Measurements from ENCODE around the gene INTS12.
"Not testable (repeated sequence)": the region's sequence is repeated elsewhere in the genome, so short reads cannot be mapped to it uniquely, and the experiment has no call there.

INTS12 gene, protein sequence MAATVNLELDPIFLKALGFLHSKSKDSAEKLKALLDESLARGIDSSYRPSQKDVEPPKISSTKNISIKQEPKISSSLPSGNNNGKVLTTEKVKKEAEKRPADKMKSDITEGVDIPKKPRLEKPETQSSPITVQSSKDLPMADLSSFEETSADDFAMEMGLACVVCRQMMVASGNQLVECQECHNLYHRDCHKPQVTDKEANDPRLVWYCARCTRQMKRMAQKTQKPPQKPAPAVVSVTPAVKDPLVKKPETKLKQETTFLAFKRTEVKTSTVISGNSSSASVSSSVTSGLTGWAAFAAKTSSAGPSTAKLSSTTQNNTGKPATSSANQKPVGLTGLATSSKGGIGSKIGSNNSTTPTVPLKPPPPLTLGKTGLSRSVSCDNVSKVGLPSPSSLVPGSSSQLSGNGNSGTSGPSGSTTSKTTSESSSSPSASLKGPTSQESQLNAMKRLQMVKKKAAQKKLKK

DNA sequence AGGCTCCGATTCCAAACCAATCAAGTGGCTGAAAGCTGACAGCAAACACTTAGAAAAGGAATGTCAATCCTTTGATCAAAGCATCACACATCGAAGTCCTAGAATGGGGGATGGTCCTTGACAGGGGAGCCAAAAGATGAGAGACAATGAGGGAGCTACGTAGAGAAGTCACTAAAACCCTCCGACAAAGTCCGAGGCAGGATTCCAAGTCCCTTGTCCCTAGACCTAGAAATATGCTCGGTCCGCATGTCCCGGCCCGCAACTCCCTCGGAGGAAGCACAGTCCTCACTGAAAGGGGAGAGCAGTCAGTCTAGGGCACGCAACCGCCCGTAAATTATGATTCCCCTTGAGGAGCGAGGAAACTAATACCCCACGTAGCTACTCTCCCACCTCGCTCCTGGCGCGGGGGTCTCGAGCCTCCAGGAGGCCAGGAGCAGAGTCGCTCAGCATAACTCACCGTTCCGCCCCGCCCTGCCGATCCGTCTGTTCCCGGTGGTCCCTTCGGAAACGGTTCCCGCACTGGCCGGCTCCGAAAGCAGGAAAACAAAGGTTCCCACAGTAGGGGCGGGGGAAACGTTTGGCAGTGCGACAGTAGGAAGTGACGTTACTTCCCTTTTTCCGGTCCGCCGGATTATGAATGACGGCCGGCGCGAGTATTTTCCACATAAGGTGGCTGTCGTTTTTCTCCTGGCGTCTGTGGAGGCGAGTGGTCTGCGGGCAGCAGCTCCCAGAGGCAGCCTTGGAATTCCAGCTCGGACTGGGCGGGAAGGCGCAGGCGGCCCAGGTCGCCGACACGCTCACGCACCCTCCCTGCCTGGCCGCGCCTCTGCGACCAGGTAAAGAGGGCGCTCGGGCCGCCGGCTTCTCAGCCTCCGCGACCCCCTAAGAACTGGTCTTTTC, at the start of gene INTS12, which contains the start of gene GSTCD:
Gene INTS12, minus strand, starts transcription at position 509 of the 900 bp plus-strand sequence. CDS start 8,684 bp downstream, outside the sequence.
Gene GSTCD, plus strand, starts transcription at position 604 of the 900 bp plus-strand sequence. CDS start 8,830 bp downstream, outside the sequence.
- DNase-seq = peak; percentile 84

DNA sequence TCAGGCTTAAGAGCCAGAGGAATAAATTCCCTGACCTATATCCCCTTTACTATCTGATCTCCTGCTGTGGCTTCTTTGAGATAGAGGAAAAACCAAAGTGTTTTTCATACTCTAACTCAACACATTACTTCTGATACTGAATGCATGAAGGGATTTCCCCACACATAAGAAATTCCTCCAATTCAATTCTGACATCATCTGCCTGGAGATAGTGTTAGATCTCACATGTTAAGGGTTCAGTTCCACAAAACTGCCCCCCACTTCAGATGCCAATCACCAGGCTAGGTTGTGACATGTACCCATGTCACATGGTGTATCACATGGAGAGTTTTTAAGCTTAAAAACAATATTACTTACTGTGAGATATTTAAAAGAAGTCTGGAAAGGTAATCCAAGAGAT, 46.9 kb upstream of the INTS12 start:
- no peak for DNase-seq

DNA sequence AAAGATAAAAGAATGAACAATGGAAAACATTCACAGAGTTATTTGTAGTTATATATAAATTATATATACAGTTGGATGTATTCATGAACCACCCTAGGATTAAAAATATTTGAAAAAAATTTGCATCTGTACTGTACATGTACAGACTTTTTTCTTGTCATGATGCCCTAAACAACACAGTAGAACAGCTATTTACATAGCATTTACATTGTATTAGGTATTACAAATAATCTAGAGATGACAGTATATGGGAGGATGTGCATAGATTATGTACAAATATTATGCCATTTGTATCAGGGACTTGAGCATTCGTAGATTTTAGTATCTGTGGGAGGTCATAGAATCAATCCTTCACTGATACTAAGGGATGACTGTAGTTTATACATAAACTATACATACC, 44.9 kb upstream of the INTS12 start:
- DNase-seq = no peak

DNA sequence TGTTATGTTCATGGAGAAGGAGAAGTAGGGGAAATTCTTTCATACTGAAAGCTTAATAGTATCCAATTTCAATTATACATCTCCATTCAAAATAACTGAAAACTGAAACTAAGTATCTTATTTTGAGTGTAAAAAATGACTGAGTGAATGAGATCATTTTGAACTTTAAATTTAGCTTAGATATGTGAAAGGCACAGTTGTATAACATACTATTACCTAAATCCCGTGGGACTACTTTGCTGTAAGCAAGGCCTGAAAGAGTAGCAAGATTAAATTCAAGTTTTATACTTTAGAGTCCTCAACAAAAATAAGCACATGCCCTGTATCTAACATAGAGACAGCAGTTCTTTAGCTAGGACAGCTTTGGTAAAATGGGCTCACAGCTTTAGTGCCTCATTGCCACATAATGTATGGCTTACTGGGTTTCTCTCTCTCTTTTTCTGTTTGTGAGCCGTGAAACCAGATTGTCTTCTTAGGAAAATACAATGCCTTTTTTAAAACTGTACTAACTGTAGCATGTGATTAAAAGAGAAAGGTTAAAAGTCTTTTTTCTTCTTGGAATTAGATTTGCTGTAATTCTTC, 43.3 kb upstream of the INTS12 start:
- no peak for DNase-seq

DNA sequence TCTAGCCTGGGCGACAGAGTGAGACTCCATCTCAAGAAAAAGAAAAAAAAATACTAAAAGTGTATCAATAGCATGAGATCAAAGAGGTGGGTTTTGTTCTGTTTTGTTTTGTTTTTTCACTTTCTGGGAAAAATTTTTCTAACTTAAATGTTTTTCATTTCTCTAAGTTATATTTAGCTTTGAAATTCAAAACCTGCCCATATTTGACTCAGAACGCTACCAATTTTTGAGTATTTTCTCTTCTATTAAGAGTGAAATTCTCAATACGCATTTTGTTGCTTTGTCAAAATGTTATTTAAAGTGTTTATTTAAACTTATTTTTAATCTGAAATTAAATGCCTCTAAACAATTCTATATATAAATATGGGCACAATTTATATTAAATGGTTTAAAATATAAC, 39.7 kb upstream of the INTS12 start:
- DNase-seq = no peak

DNA sequence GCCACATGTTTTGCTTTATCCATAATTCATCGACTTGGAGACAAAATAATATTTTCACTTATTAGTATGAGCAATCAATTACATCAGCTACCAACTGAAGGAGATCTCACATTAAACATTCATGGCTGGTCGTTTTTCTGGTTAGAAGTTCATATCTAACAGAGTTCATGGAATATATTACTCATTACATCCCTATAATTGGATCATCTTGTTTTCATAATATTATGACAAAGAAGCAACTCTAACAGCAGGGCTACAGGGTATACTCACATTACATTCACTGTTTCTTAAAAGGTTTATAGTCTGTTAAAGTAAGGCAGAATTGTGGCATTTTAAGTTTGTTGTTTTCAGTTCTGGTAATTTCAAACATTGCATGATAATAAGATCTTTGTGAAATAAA, 33.1 kb upstream of the INTS12 start:
- no peak for DNase-seq

DNA sequence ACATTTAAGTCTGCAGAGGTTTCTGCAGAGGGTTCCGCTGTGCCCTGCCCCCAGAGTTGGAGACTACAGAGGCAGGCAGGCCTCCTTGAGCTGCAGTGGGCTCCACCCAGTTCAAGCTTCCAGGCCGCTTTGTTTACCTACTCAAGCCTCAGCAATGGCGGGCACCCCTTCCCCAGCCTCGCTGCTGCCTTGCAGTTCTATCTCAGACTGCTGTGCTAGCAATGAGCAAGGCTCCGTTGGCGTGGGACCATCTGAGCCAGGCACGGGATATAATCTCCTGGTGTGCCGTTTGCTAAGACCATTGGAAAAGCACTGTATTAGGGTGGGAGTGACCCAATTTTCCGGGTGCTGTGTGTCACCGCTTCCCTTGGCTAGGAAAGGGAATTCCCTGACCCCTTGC, 26.7 kb upstream of the INTS12 start:
- not testable (repeated sequence) for DNase-seq

DNA sequence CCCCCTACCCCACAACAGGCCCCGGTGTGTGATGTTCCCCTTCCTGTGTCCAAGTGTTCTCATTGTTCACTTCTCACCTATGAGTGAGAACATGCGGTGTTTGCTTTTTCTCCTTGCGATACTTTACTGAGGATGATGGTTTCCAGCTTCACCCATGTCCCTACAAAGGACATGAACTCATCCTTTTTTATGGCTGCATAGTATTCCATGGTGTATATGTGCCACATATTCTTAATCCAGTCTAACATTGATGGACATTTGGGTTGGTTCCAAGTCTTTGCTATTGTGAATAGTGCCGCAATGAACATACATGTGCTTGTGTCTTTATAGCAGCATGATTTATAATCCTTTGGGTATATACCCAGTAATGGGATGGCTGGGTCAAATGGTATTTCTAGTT, 21.4 kb upstream of the INTS12 start:
- DNase-seq = not testable (repeated sequence)

DNA sequence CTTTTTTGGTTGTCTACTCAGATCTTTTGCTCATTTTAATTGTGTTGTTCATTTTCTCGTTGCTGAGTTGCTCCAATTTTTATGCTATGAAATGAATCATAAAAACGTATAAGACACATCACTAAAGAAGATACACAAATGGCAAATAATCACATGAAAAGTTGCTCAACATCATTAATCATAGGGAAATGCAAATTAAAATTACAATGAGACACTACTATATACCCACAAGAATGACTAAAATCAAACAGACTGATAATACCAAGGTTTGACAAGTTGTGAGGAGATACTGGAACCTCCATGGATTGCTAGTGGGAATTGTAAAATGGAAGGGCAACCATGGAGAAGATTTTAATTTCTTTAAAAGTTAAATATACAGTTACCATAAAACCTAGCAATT, 17.1 kb upstream of the INTS12 start:
- DNase-seq = no peak

DNA sequence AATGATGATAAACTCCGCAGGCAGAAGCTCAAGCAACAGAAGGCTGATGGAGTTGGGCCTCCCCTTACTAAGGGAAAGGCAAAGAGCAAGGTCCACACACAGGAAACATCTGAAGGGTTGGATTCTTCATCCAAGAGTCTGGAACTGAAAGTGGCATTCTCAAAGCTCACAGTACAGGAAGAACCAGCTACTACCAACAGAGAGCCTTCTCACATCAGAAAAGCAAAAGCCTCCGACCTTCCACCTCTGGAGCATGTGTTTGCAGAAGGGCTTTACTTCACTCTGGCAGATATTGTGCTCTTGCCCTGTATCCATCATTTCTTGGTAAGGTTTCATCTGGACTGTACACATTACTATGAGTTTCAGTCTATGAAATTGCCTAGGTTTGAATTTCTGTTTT, 10.7 kb upstream of the INTS12 start:
- no peak for DNase-seq

DNA sequence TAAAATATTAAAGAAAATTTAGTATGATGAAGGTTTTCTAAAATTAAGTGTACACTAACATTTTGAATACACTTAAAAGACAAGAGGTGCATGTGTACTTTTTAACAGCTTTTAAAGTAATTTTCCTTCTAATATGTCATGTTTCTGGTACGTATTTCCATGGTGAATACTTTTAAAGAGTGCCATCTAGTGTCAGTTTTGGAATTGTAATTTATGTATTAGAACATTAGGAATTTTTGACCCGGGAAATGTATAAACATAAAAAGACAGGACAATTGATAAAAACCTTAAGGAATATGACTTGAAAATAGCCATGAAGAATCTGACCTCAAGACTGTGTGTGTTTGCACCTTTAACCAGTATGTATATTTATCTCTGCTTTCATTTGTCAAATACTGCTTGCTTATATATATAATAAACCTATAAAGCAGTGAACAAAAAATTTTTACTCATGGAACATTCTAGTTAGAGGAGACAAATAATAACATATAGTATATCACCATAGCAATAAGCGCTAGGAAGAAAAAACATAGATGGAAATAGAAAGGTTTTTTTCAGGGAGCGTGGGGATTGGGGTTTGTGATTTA, 7.3 kb upstream of the INTS12 start:
- DNase-seq = no peak

DNA sequence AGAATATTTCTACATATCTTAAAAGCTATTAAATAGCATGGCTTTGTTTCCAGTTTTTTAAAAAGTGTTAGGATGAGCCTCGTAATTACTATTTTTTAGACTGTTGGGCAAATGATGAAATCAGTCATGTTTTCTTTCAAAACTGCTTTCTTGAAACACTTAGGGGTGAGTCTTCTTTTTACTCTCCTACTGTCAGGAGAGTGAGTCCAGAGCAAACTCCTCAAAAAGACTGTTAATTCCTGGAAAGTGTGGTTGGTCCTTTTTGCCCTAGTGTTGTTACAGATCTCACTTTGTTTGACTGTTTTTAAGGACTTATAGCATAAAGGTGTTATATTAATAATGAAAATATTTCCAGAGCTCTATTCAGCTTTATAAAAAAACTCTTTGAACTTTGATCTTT, 6.4 kb upstream of the INTS12 start:
- DNase-seq = no peak

DNA sequence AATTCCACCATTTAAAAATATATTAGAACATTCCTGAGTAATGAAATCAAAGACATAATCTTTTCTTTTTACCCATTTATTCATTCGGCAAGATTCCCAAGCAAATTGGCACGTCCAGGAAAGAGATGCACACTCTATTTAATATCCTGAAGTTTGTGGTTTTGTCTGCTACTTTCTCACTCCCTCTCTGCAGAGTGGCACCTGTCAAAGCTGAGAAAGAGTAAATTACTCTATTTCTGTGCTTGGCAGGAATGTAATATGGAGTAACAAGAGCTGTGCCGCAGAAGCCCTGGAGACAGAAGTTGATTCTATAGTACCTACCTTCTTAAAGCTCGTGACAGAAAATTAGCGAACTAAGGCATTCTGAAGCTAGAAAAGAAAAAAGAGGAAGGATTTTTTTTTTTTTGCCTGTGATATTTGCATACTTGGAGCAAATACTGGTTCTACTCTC, 5.6 kb upstream of the INTS12 start:
- no peak for DNase-seq

DNA sequence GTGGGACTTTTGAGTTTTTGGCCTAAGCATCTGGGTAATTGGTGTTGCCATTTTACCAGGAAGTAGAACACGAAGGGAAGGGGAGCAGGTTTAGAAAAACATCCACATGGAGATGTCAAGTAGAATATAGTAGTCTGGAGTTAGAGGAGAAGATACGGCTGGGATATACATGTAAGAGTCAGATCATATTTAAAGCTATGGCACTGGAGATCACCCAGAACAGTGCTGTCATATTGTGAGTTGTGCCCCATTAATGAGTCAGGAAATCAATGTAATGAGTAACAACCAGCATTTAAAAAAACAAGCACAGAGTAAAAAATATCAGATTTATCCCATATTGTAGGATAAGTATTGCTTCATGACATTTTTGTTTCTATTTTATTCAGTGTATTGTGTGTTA, 4.3 kb upstream of the INTS12 start:
- no peak for DNase-seq

DNA sequence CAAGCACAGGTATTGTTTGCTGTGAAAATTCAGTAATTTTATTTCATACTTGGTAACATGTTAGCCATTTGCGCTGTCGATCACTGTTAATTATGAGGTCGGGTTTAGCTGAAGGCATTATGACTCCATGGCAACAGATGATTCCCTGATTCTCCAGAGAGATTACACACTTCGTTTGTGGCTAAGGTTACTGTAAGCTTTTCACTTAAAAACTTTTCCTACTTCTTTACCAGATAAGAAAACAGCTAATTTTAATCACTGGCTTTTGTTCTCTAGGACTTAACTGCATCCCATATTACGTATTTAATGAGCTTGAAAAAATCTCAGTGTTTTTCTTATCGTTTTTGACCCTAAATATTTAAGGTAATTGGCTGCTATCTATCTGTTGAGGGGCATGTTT, 2.2 kb upstream of the INTS12 start:
- DNase-seq = no peak

DNA sequence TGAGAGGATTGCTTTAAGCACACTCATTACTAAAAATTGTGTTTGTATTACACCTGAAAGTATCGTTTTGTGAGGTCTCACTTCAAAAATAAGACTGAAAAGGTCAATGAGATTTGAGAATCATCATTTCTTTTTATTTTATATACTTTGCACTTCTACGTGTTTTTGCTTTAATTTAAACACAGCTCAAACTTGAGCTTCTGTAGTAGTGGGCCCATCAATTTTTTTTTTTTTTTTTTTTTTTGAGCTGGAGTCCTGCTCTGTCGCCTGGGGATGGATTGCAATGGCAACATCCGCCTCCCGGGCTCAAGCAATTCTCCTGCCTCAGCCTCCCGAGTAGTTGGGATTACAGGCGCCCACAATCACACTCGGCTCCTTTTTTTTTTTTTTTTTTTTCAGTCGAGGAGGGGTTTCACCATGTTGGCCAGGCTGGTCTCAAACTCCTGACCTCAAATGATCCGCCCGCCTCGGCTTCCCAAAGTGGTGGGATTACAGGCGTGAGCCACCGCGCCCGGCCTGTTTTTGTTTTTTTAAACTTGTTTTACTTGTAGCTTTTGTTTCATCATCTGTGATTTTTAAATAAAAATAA, 1.6 kb upstream of the INTS12 start:
- no peak for DNase-seq

DNA sequence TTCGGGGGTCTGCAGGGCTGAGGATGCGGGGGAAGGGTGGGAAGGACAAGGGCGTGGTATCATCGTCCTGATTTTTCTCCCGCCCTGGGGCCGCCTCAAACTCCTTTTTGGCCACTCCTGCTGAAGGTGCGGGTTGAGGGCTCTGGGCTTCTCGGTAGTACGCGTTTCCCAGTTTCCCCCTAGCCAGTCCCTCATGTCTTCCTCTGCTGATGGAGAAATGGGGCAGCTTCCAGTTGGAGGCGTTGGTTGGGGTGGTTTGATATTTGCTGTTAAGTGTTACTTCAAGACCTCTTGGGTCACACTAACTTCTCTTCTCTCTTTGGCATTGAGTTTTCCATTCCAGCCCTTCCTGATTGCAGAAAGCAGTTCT, 577 bp upstream of the INTS12 start:
- no peak for DNase-seq

DNA sequence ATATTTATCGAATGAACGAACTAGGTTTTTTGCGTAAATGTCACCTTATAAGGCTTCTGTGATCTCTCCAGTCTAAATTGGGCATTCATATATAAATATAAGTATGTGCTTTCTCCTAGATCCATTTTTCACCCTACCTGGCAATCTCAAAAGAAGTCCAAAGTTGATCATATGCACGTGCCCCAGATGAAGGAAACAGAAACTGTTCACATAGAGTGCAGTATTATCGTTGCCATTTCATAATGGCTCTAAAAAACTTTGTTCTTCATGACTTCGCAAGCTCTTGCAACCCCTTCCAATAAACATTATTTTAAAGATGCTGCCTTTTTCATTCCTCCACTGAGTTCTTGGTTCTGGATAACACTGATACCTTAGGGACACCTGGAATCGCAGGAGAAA, 708 bp downstream of the INTS12 start:
- no peak for DNase-seq

DNA sequence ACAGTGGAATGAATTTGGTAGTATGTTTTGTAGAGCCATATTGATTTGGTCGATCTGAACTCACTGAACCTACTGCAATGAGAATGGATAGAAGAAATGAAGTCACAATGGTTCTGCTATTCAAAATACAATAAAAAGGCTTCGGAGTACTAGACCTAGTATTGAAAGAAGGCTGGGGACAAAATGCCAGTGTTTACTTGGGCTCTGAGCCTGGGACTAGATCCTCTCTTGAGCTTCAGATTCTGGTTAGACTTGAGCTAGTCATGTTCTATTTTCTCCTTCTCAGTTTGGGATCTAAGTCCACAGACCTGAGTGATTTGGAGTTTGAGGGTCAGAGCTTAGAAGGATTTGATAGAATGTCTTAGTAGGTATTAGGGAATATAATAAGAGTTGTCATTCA, 9.9 kb downstream of the INTS12 start:
- DNase-seq = no peak

DNA sequence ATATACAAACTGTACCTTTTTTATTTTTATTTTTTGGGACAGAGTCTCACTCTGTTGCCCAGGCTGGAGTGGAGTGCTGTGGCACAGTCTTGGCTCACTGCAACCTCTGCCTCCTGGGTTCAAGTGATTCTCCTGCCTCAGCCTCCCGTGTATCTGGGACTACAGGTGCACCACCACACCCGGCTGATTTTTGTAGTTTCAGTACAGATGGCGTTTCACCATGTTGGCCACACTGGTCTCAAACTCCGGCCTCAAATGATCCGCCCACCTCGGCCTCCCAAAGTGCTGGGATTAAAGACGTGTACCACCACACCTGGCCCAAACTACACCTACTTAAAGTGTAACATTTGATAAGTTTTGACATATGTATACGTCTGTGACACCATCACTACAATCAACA, 12.7 kb downstream of the INTS12 start:
- DNase-seq = not testable (repeated sequence)

DNA sequence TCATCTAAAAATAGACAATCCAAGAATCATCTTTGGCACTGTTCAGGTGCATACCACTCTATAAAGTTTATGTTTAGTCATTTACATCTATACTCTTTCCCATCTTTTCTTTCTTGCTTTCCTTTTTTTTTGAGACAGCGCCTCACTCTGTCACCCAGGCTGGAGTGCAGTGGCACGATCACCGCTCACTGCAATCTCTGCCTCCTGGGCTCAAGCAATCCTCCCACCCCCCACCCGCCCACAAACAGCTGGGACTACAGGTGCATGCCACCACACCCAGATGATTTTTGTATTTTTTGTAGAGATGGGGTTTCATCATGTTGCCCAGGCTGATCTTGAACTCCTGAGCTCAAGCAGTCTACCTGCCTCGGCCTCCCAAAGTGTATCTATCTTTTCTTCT, 13.7 kb downstream of the INTS12 start:
- not testable (repeated sequence) for DNase-seq

DNA sequence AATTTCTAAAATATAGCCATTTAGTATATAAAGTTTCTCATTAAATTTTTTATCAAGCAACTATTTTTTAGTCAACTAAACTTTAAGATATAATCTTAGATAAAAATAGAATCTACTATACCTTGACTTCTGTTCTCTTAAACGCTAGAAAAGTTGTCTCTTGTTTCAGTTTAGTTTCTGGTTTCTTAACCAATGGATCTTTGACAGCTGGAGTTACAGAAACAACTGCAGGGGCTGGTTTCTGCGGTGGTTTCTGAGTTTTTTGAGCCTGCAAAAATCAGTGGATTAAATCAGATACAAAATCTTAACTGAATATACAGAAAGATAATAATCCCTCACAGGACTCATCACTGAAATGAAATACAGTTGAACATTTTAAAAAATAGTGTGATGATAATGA, 21.9 kb downstream of the INTS12 start:
- DNase-seq = no peak

DNA sequence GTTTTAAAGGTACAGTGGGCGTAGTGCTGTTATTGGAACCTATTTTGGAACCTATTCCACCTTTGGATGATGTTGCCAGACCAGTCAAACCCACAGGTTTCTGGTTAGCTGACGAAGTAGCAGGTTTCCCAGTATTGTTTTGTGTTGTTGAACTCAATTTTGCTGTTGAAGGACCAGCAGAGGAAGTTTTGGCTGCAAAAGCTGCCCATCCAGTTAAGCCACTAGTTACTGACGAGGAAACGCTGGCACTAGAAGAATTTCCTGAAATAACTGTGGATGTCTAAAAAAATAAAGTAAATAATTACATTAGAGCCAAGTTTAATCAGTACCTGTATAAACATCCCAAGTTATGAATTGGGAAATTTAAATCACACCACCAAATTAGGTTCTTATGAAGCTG, 25.5 kb downstream of the INTS12 start:
- DNase-seq = no peak

Measured in activated CD8-positive, alpha-beta memory T cell treated with anti-CD3 and anti-CD28 coated beads, Interleukin-2, amount 50 U/mL, for 4 hours (primary cell).